Activated CD4-positive, alpha-beta T cell treated with anti-CD3 and anti-CD28 coated beads, Interleukin-2, amount 50 U/mL, for 4 hours (primary cell): ENCODE measurements around the gene ITGAE.
"Not testable (repeated sequence)": the region's sequence is repeated elsewhere in the genome, so short reads cannot be mapped to it uniquely, and the experiment has no call there.

Experiments used
- DNase-seq, 2 experiments: peaks; one replicate each; pipeline ENCODE4 v3.0.0-alpha.2; 2020

ITGAE gene, protein sequence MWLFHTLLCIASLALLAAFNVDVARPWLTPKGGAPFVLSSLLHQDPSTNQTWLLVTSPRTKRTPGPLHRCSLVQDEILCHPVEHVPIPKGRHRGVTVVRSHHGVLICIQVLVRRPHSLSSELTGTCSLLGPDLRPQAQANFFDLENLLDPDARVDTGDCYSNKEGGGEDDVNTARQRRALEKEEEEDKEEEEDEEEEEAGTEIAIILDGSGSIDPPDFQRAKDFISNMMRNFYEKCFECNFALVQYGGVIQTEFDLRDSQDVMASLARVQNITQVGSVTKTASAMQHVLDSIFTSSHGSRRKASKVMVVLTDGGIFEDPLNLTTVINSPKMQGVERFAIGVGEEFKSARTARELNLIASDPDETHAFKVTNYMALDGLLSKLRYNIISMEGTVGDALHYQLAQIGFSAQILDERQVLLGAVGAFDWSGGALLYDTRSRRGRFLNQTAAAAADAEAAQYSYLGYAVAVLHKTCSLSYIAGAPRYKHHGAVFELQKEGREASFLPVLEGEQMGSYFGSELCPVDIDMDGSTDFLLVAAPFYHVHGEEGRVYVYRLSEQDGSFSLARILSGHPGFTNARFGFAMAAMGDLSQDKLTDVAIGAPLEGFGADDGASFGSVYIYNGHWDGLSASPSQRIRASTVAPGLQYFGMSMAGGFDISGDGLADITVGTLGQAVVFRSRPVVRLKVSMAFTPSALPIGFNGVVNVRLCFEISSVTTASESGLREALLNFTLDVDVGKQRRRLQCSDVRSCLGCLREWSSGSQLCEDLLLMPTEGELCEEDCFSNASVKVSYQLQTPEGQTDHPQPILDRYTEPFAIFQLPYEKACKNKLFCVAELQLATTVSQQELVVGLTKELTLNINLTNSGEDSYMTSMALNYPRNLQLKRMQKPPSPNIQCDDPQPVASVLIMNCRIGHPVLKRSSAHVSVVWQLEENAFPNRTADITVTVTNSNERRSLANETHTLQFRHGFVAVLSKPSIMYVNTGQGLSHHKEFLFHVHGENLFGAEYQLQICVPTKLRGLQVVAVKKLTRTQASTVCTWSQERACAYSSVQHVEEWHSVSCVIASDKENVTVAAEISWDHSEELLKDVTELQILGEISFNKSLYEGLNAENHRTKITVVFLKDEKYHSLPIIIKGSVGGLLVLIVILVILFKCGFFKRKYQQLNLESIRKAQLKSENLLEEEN

GRCh38 chr17:3800362-3801271, at the start of gene ITGAE:
Gene ITGAE (minus strand): TSS chr17:3801188. CDS start chr17:3801144, 44 bp downstream.
- no peak for DNase-seq

GRCh38 chr17:3848229-3848835, 47.3 kb upstream of the ITGAE start:
- no peak for DNase-seq

DNA sequence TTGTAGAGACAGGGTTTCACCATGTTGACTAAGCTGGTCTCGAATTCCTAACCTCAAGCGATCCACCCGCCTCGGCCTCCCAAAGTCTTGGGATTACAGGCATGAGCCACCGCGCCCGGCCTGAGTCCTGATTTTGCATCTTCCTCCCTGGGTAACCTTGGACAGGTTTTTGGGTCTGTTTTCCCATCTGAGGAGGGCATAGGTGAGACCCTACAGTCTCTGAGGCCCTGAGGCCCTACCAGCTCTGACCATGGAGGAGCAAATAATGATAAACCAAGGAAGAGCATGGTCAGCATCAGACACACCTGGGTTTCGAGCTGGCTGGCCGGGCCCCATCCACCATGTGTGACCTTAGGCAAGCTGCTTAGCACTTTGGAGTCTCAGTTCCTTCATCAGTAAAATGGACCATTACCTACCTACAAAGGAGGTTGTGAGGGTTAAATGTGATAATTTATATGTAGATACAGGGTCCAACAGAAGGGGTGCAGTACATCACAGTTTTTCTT, 46.2 kb upstream of the ITGAE start:
- no peak for DNase-seq

GRCh38 chr17:3846437-3847164, 45.6 kb upstream of the ITGAE start:
- DNase-seq = no peak

DNA sequence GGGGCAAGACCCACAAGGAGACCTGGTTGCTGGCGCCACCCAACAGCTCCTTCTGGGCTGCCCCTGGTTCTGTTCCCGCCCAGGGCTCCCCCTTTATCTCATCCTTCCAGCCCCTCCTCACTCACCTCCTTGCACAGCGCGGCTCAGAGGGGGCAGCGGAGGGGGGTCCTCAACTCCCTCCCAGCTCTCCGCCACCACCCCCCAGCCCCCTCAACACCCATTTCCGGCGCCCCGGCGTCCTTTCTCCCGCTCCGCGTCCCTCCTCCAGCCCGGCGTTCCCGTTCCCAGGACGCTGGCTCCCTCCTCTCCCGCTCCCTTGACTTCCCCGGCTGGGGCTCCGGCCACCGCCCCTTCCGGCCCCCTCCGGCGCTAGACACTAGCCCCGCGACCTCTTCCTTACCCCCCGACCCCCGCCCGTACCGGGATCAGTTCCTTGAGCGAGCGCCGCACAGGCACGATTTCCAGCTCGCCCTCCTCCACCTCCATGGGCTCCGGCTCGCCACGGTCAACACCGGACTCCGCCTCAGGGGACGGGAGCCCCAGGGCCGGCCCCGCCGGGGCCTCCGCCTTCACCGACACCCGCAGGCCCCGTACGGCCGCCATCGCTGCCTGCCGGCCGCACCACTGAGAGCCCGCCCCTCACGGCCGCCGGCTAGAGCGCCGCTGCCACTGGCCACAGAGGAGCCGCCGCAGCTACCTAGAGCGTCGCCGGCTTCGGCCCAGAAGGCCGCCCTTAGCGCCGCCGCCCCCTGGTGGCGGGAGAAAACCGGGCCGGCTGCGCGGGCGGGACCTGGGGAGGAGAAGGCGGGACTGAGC, 44.8 kb upstream of the ITGAE start, which contains the start of gene NCBP3:
Gene NCBP3 (minus strand): TSS at position 626 of the 816 bp plus-strand sequence. CDS start 23 bp downstream, at position 603.
- peak; percentile 85 for DNase-seq

- peak; percentile 24 to 26 for DNase-seq
Observed at GRCh38 chr17:3845291-3845620, 44.3 kb upstream of the ITGAE start.

DNA sequence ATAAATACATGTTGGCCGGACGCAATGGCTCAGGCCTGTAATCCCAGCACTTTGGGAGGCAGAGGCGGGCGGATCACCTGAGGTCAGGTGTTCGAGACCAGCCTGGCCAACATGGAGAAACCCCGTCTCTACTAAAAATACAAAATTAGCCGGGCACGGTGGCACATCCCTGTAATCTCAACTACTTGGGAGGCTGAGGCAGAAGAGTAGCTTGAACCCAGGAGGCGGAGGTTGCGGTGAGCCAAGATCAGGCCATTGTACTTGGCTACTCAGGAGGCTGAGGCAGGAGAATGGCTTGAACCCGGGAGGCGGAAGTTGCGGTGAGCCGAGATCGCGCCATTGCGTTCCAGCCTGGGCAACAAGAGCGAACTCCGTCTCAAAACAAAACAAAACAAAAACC, 43.6 kb upstream of the ITGAE start:
- DNase-seq = not testable (repeated sequence)

- peak; percentile 43 for DNase-seq
Observed at GRCh38 chr17:3843935-3844516, 43.0 kb upstream of the ITGAE start.

GRCh38 chr17:3838206-3838605, 37.2 kb upstream of the ITGAE start:
- DNase-seq = no peak

DNA sequence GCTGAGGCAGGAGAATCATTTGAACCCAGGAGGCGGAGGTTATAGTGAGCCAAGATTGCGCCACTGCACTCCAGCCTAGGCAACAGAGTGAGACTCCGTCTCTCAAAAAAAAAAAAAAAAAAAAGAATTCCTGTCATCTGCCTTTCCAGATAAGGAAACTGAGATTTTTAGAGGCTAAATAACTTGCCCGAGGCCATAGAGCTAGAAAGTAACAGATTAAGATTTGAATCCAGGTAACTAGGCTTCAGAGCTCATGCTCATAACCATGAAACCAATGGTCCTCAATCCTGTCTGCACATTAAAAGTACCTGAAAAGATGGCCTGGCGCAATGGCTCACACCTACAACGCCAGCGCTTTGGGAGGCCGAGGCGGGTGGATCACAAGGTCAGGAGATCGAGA, 35.6 kb upstream of the ITGAE start:
- DNase-seq = no peak

DNA sequence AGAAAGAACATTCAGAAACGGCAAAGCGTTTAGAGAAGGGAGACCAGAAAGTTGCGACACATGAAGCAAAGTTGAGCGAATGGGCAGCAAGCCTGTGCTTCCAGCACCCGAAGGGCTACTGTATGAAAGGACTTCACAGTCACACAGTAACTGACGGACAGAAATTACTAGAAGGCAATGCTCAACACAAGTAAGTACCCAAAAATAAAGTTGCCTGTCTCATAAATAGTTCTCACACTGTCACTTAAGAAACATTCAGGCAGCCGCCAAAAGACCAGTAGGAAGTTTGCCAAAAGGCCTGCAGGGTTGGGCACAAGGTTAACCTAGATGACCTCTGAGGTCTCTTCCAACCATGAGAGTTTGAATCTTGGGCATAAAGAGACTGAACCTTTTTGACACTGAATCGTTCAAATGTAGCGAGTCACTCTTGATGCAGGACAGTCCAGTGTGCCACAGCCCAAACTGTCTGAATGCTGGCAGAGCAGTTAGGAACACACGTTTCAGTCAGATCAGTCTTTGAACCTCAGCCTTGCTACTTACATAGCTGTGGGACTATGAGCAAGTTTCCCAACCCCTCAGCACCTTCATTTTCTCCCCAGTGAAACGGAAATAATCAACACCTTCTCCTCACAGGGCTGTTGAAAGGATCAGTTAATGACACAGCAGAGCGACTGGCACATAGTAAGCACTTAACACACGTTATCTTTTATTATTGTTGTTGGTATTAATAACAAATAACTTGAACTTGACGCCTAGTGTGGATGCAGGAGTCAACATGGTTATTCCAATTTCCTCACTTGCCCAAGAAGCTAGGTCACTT, 34.6 kb upstream of the ITGAE start:
- DNase-seq = no peak

- DNase-seq = no peak
Observed at GRCh38 chr17:3834811-3835210, 33.8 kb upstream of the ITGAE start.

DNA sequence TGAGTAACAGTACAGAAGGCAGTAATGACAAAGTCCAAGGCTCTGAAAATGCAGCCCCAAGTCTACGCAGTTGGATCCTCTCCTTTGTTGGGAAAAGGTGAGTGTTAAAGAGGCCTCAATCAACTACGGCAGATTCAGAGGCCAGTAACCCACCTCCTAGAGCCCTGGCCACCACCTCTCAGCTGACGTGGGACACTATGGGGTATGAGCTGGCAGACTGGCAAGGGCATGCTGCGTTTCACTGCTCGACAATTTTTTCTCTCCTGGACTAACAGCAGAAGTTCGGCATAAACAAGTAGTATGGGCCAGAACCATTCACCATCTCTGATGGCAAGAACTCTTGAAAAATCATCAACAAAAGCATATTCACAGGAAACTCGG, 27.9 kb upstream of the ITGAE start:
- DNase-seq = no peak

- no peak for DNase-seq
Observed at GRCh38 chr17:3828151-3828851, 27.3 kb upstream of the ITGAE start.

DNA sequence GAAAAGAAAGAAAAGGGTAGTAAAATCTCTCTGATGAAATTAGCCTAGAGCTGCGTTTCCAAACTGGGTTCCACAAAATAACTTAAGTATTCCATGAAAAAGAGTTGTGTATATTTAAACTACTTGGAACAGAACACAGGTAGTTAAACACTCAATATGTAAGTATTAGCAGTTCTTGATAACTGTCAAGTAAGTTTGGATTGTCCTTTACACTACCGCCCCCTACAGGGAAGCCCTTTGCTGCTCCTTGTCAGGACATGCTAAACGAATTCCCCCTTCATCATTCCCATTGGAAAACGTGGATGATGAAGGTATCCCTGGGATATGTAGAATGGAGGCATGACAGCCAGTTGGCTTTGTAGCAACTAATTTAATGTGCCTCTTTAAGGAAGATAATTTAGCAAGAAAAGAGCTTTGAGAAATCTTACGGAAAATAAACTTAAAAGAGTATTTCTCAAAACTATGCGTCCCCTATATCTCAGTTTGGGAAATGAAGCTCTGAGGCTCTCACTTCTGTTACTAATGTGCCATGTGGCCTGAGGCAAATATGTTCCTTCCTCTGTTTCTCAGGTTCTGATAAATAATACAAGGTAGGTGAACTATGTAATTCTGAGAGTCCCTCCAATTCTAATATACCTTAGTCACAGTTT, 26.3 kb upstream of the ITGAE start:
- peak; percentile 65 to 66 for DNase-seq

GRCh38 chr17:3826191-3826590, 25.2 kb upstream of the ITGAE start:
- DNase-seq = no peak

DNA sequence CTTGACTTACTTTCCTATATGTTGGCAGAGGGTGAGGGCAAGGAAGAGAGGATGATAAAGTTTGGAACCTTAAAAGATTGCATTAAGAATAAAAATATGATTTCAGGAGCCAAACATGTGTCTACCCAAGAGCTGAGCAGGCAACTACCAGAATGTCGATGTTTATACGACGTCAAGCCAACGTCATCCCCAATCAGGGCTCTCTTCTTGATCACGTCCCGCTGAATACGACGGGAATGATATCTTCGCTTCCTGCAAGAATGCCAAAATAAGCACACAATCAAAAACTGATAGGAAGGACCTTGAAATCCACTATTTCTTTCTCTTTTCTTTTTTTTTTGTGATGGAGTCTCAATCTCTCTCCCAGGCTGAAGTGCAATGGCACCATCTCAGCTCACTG, 20.1 kb upstream of the ITGAE start:
- no peak for DNase-seq
